ENCODE measurements around the gene ZNF197.
A peak's percentile ranks its signal among the peaks of the same experiment; 100 is the strongest.

- TF ChIP-seq, protein P1, sequence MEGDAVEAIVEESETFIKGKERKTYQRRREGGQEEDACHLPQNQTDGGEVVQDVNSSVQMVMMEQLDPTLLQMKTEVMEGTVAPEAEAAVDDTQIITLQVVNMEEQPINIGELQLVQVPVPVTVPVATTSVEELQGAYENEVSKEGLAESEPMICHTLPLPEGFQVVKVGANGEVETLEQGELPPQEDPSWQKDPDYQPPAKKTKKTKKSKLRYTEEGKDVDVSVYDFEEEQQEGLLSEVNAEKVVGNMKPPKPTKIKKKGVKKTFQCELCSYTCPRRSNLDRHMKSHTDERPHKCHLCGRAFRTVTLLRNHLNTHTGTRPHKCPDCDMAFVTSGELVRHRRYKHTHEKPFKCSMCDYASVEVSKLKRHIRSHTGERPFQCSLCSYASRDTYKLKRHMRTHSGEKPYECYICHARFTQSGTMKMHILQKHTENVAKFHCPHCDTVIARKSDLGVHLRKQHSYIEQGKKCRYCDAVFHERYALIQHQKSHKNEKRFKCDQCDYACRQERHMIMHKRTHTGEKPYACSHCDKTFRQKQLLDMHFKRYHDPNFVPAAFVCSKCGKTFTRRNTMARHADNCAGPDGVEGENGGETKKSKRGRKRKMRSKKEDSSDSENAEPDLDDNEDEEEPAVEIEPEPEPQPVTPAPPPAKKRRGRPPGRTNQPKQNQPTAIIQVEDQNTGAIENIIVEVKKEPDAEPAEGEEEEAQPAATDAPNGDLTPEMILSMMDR (IDR thresholded peaks at IDR 0.05) = no peak
- TF ChIP-seq POLR2A (IDR thresholded peaks at IDR 0.05) = peak in 2 of 3 donors; percentile 46 to 58
Observed at GRCh38 chr3:44648564-44649229, 23.9 kb downstream of the ZNF197 start, which contains the start of gene ZNF35.
